ENCODE data around the gene PROSER3. TPM values are rescaled to one million over a fixed set of nuclear protein-coding genes. Genes with fewer than 3 reads are reported as not detected.

PROSER3 gene
- total and polyA plus RNA-seq, 2 of the 13 experiments (the other 11 are each of a cell fraction or from before 2014, with no cell fraction given) = 5.1 to 5.7 TPM

DNA sequence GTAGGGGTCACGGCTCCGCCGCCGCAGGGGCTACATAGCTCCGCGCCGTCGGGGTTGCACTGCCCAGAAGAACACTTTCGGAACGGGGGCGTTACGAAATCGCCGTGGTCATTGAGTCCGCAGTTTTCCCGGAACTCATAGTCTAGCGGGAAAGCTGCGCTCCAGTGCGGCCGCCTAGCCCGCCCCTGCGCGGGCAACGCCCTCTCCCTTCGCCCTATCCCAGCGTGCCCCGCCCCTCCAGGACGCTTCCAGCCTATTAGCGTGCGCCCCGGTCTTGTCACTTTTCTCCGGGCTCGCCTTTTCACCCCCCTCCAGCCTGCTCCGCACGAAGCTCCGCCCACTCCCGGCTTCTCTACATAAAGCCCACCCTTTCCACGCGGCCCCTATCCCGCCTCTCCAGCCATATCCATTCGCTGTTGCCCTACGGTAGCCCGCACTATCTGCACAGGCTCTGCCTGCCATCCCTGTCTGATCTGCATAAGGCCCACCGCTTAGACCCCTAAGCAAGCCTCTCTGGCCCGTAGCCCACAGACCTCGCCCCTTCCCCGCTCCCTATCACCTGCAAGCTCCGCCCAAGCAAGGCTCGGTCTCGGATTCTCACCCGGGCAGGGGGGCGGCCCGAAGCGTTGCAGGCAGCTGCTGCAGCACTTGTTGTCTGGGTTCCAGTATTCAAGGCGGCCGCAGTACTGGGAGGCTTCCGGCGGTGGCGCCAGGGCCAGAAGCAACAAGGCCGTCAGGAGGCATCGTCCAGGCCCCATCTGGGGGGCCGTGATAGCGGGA lies 17.4 kb upstream of the PROSER3 start (continued):
- TF ChIP-seq, protein P1, sequence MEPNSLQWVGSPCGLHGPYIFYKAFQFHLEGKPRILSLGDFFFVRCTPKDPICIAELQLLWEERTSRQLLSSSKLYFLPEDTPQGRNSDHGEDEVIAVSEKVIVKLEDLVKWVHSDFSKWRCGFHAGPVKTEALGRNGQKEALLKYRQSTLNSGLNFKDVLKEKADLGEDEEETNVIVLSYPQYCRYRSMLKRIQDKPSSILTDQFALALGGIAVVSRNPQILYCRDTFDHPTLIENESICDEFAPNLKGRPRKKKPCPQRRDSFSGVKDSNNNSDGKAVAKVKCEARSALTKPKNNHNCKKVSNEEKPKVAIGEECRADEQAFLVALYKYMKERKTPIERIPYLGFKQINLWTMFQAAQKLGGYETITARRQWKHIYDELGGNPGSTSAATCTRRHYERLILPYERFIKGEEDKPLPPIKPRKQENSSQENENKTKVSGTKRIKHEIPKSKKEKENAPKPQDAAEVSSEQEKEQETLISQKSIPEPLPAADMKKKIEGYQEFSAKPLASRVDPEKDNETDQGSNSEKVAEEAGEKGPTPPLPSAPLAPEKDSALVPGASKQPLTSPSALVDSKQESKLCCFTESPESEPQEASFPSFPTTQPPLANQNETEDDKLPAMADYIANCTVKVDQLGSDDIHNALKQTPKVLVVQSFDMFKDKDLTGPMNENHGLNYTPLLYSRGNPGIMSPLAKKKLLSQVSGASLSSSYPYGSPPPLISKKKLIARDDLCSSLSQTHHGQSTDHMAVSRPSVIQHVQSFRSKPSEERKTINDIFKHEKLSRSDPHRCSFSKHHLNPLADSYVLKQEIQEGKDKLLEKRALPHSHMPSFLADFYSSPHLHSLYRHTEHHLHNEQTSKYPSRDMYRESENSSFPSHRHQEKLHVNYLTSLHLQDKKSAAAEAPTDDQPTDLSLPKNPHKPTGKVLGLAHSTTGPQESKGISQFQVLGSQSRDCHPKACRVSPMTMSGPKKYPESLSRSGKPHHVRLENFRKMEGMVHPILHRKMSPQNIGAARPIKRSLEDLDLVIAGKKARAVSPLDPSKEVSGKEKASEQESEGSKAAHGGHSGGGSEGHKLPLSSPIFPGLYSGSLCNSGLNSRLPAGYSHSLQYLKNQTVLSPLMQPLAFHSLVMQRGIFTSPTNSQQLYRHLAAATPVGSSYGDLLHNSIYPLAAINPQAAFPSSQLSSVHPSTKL (CRISPR knock-in tag; IDR thresholded peaks at IDR 0.05) = peak; percentile 11; the same call in 1 of the 2 replicates
- TF ChIP-seq ETV6 (CRISPR knock-in tag; conservative IDR thresholded peaks at IDR 0.05) (no peak), ZSCAN20 (CRISPR knock-in tag; IDR thresholded peaks at IDR 0.05; ENCODE audit: borderline replicate concordance) (no peak), HDAC1 (CRISPR knock-in tag; IDR thresholded peaks at IDR 0.05) (peak; percentile 73), ATF7-NPFF (CRISPR knock-in tag; IDR thresholded peaks at IDR 0.05; ENCODE audit: low read depth) (no peak), JUNB (CRISPR knock-in tag; IDR thresholded peaks at IDR 0.05; ENCODE audit: borderline replicate concordance) (no peak), ZBTB7B (CRISPR knock-in tag; IDR thresholded peaks at IDR 0.05) (peak; percentile 69), TBP (CRISPR knock-in tag; IDR thresholded peaks at IDR 0.05) (no peak), KDM6A (CRISPR knock-in tag; IDR thresholded peaks at IDR 0.05; ENCODE audit: low read depth) (0 out of 2 replicates have a peak, but pooled peaks have one; percentile 11), PRMT3 (CRISPR knock-in tag; IDR thresholded peaks at IDR 0.05; ENCODE audit: borderline replicate concordance, low read depth) (no peak), NFRKB (IDR thresholded peaks at IDR 0.05) (no peak), CHD2 (IDR thresholded peaks at IDR 0.05; ENCODE audit: low read depth, low read length) (no peak), ZNF549 (CRISPR knock-in tag; IDR thresholded peaks at IDR 0.05) (no peak)
- TF ChIP-seq, protein P2, sequence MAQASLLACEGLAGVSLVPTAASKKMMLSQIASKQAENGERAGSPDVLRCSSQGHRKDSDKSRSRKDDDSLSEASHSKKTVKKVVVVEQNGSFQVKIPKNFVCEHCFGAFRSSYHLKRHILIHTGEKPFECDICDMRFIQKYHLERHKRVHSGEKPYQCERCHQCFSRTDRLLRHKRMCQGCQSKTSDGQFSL (CRISPR knock-in tag; IDR thresholded peaks at IDR 0.05) = no peak
- TF ChIP-seq, protein P3, sequence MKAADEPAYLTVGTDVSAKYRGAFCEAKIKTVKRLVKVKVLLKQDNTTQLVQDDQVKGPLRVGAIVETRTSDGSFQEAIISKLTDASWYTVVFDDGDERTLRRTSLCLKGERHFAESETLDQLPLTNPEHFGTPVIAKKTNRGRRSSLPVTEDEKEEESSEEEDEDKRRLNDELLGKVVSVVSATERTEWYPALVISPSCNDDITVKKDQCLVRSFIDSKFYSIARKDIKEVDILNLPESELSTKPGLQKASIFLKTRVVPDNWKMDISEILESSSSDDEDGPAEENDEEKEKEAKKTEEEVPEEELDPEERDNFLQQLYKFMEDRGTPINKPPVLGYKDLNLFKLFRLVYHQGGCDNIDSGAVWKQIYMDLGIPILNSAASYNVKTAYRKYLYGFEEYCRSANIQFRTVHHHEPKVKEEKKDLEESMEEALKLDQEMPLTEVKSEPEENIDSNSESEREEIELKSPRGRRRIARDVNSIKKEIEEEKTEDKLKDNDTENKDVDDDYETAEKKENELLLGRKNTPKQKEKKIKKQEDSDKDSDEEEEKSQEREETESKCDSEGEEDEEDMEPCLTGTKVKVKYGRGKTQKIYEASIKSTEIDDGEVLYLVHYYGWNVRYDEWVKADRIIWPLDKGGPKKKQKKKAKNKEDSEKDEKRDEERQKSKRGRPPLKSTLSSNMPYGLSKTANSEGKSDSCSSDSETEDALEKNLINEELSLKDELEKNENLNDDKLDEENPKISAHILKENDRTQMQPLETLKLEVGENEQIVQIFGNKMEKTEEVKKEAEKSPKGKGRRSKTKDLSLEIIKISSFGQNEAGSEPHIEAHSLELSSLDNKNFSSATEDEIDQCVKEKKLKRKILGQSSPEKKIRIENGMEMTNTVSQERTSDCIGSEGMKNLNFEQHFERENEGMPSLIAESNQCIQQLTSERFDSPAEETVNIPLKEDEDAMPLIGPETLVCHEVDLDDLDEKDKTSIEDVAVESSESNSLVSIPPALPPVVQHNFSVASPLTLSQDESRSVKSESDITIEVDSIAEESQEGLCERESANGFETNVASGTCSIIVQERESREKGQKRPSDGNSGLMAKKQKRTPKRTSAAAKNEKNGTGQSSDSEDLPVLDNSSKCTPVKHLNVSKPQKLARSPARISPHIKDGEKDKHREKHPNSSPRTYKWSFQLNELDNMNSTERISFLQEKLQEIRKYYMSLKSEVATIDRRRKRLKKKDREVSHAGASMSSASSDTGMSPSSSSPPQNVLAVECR (CRISPR knock-in tag; IDR thresholded peaks at IDR 0.05; ENCODE audit: borderline replicate concordance) = peak; percentile 94
- TF ChIP-seq, protein P4, sequence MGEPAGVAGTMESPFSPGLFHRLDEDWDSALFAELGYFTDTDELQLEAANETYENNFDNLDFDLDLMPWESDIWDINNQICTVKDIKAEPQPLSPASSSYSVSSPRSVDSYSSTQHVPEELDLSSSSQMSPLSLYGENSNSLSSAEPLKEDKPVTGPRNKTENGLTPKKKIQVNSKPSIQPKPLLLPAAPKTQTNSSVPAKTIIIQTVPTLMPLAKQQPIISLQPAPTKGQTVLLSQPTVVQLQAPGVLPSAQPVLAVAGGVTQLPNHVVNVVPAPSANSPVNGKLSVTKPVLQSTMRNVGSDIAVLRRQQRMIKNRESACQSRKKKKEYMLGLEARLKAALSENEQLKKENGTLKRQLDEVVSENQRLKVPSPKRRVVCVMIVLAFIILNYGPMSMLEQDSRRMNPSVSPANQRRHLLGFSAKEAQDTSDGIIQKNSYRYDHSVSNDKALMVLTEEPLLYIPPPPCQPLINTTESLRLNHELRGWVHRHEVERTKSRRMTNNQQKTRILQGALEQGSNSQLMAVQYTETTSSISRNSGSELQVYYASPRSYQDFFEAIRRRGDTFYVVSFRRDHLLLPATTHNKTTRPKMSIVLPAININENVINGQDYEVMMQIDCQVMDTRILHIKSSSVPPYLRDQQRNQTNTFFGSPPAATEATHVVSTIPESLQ (CRISPR knock-in tag; conservative IDR thresholded peaks at IDR 0.05) = no peak
- TF ChIP-seq, protein P5, sequence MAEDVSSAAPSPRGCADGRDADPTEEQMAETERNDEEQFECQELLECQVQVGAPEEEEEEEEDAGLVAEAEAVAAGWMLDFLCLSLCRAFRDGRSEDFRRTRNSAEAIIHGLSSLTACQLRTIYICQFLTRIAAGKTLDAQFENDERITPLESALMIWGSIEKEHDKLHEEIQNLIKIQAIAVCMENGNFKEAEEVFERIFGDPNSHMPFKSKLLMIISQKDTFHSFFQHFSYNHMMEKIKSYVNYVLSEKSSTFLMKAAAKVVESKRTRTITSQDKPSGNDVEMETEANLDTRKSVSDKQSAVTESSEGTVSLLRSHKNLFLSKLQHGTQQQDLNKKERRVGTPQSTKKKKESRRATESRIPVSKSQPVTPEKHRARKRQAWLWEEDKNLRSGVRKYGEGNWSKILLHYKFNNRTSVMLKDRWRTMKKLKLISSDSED (CRISPR knock-in tag; IDR thresholded peaks at IDR 0.05) = no peak

Data from HepG2 (cell line).